Epithelial cell of proximal tubule (primary cell): ENCODE data around the gene ASTN1. TPM values are rescaled to one million over a fixed set of nuclear protein-coding genes. Genes with fewer than 3 reads are reported as not detected.

Experiments used
- DNase-seq: peaks from one replicate; pipeline ENCODE4 v3.0.0-alpha.2; 2011; ENCODE audit warnings: low read depth
- H3K4me3 ChIP-seq: 2 replicates; pipeline ENCODE4 v1.5.1; 2011; ENCODE audit warnings: low read depth, mild to moderate bottlenecking, low read length
- total RNA-seq: library from RNA; depleted of rRNA; stranded (reverse); fragments of >200 nt; gene quantifications from 2 replicates; pipeline ENCODE4 v1.2.3, GENCODE V29; 2015
- TF ChIP-seq, protein P1 (sequence below): conservative IDR thresholded peaks from 2 replicates; pipeline ENCODE4 v1.5.1; 2012; ENCODE audit warnings: low read depth, mild to moderate bottlenecking, low read length

Gene ASTN1
- total RNA-seq, 1 donor from 2014 or later, result 0.23 TPM

DNA sequence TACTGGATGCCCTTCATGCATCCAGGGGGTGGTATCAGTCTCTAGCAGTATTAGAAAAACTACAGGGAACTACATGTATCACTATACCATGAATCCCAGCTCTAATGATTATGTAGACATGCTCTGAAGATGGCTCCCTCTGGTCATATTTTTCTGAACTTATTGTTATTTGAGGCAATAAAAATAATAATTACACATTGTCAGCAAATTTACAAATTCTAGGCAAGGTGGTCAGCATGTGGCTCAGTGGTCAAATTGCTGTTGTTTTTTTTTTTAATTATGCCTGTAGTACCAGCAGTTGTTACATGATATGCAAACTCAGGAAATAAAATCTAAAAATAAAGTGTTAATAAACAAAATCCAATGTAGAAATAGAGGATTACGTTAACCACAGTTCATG lies 22.5 kb downstream of the ASTN1 start:
- TF ChIP-seq, protein P1, sequence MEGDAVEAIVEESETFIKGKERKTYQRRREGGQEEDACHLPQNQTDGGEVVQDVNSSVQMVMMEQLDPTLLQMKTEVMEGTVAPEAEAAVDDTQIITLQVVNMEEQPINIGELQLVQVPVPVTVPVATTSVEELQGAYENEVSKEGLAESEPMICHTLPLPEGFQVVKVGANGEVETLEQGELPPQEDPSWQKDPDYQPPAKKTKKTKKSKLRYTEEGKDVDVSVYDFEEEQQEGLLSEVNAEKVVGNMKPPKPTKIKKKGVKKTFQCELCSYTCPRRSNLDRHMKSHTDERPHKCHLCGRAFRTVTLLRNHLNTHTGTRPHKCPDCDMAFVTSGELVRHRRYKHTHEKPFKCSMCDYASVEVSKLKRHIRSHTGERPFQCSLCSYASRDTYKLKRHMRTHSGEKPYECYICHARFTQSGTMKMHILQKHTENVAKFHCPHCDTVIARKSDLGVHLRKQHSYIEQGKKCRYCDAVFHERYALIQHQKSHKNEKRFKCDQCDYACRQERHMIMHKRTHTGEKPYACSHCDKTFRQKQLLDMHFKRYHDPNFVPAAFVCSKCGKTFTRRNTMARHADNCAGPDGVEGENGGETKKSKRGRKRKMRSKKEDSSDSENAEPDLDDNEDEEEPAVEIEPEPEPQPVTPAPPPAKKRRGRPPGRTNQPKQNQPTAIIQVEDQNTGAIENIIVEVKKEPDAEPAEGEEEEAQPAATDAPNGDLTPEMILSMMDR, result no peak
- no peak for DNase-seq
- no peak overlapping the region for H3K4me3 ChIP-seq

DNA sequence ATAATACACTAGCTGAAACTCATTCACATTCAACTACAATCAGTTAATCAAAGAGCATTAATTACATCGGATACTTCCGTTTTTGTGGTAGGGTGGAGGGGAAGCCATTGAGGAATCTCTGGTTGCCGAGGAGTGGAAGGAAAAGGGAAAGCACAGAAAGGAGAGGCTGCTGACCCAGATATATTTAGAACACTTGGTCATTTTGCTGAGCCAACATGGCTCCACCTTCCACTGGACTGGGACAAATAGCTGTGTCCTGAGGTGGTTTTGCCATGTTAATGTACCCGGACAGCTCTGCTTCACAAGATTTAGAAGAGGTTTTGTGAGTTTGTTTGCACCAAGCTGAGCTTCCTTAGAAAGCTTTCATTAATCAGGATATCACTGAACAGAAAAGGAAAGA lies 26.2 kb downstream of the ASTN1 start:
- DNase-seq, result no peak
- H3K4me3 ChIP-seq, result no peak overlapping the region
- TF ChIP-seq, protein P1, result no peak

DNA sequence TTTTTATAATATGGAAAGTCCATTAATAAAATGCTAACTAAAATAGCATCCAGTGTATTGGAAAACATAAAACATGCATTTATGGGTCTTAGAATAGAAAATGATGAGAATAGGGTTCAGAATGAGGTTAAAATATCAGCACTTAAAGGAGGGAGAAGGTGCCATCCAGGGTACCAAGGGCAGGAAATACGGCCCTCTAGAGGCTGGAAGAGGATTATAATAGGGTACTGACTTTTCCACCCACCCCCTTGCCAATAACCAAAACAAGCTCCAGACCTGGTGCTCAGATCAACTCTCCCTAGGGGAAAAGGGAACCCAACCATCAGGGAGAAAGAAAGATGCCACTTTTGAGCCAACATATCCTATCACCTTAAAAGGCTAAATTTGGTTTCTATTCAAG lies 26.7 kb downstream of the ASTN1 start:
- no peak overlapping the region for H3K4me3 ChIP-seq
- TF ChIP-seq, protein P1, result peak; percentile 11
- DNase-seq, result no peak

DNA sequence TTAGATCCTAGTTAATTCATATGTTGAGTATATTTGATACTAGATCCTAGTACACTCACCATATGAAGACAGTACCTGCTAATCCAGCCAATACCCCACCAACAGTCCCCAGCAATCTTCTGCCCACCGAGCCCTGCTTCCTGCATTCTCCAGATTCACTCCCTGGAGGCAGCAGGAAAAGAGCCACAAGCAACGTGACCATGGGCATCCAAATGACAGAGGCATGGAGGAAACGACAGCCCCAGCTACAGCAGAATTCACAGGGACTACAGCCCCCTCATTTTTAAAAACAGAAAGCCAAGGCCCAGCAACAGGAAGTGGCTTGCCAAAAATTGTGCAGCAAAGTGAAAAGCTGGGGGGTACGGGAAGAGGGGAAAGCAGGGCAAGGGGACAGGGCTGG lies 29.3 kb downstream of the ASTN1 start:
- DNase-seq, result no peak
- TF ChIP-seq, protein P1, result no peak
- H3K4me3 ChIP-seq, result no peak overlapping the region

DNA sequence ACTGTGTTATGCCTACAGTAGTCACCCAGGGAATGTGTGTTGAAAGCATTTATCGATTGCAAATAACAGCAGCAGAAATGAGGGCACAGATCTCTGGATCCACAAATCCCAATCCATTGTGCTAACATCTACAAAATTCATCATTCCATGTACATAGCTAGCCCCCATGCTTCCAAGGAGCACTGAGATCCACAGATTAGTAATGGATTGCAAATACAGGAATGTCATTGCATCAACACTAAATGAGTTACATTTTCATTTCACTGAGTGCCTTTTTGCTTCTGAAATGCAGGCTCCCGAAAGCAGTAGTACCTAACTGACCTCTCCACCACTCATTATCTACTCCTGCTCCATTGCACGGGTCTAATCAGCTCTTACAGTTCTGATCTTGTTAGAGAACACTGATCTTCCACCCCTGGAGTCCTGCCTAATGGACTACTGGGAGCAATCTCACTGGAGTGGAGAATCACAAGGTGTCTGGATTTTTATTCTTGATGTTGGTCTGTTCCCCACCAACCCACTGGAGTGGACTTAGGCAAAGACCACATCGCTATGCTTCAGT lies 30.5 kb downstream of the ASTN1 start:
- no peak overlapping the region for H3K4me3 ChIP-seq
- DNase-seq, result no peak
- TF ChIP-seq, protein P1, result no peak

DNA sequence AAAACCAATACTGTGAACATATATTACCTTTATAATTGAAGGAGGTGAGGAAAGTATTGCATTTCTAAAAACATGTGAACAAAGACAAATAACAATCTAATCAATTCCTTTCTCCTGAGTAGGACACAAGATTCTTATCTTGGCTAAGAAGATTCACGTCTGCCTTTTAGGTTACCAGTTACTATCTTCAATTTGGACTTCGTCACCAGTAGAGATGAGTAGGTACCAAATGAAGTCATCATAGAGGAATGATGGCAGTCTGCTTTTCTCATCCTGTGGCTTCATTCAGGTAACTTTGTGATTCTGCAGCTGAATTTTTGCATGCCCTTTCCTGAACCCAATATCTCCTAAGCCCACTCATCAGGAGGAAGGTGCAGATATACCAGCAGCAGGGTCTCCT lies 32.4 kb downstream of the ASTN1 start:
- no peak overlapping the region for H3K4me3 ChIP-seq
- no peak for DNase-seq
- TF ChIP-seq, protein P1, result no peak

DNA sequence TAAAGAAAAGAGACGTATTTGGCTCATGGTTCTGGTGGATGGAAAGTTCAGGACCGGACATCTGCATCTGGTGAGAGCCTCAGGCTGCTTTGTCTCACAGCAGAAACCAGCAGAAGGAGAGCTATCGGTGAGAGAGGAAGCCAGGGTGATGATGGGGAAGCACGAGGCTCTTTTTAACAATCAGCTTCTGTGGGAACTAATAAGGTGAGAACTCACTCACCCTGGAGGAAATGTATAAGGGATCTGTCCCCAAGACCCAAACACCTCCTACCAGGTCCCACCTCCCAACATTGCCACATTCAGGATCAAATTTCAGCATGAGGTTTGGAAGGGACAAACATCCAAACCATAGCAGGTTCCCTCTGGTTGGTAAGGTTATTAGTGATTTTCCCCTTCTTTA lies 32.8 kb downstream of the ASTN1 start:
- no peak for DNase-seq
- TF ChIP-seq, protein P1, result no peak
- no peak overlapping the region for H3K4me3 ChIP-seq
